GM18867 (cell line): ENCODE measurements around the gene SORCS3.

Source experiments
- ATAC-seq: cut with Tn5 transposase; IDR thresholded peaks from one replicate; pipeline ENCODE4 v1.9.1; 2021; ENCODE audit warnings: mild to moderate bottlenecking, moderate library complexity; ENCODE audit not compliant: unreplicated experiment

The SORCS3 gene

GRCh38 chr10:105243825-105244224 is 602.7 kb downstream of the SORCS3 start:
- ATAC-seq = no peak

- ATAC-seq = no peak
Observed at GRCh38 chr10:105247831-105248499, 606.9 kb downstream of the SORCS3 start.

- no peak for ATAC-seq
Observed at GRCh38 chr10:105252911-105253310, 611.8 kb downstream of the SORCS3 start.

- ATAC-seq = no peak
Observed at GRCh38 chr10:105253515-105254212, 612.6 kb downstream of the SORCS3 start.

GRCh38 chr10:105258036-105258673 is 617.1 kb downstream of the SORCS3 start:
- no peak for ATAC-seq

GRCh38 chr10:105258674-105259065 is 617.6 kb downstream of the SORCS3 start:
- no peak for ATAC-seq

- no peak for ATAC-seq
Observed at GRCh38 chr10:105259201-105259600, 618.1 kb downstream of the SORCS3 start.

- ATAC-seq = no peak
Observed at GRCh38 chr10:105262666-105263065, 621.6 kb downstream of the SORCS3 start.

GRCh38 chr10:105266966-105267539 is 626.0 kb downstream of the SORCS3 start:
- ATAC-seq = no peak

- ATAC-seq = no peak
Observed at GRCh38 chr10:105268961-105269360, 627.9 kb downstream of the SORCS3 start.

GRCh38 chr10:105269689-105270088 is 628.6 kb downstream of the SORCS3 start:
- no peak for ATAC-seq

- ATAC-seq = no peak
Observed at GRCh38 chr10:105274556-105275070, 633.5 kb downstream of the SORCS3 start.

GRCh38 chr10:105278439-105278838 is 637.3 kb downstream of the SORCS3 start:
- ATAC-seq = no peak

GRCh38 chr10:105279101-105279500 is 638.0 kb downstream of the SORCS3 start:
- no peak for ATAC-seq

GRCh38 chr10:105280895-105281294 is 639.8 kb downstream of the SORCS3 start:
- no peak for ATAC-seq

GRCh38 chr10:105284476-105285215 is 643.6 kb downstream of the SORCS3 start:
- ATAC-seq = no peak

- no peak for ATAC-seq
Observed at GRCh38 chr10:105288026-105288425, 646.9 kb downstream of the SORCS3 start.

- no peak for ATAC-seq
Observed at GRCh38 chr10:105288613-105289012, 647.5 kb downstream of the SORCS3 start.

GRCh38 chr10:105291571-105291970 is 650.5 kb downstream of the SORCS3 start:
- no peak for ATAC-seq

GRCh38 chr10:105292236-105292635 is 651.1 kb downstream of the SORCS3 start:
- no peak for ATAC-seq
